Effector memory CD8-positive, alpha-beta T cell (primary cell): ENCODE data around the gene TRAF6.
A peak's percentile ranks its signal among the peaks of the same experiment; 100 is the strongest.
"Not testable (repeated sequence)": the region's sequence is repeated elsewhere in the genome, so short reads cannot be mapped to it uniquely, and the experiment has no call there.

Source experiments
- ATAC-seq: fragments of 150-1000 bp; cut with Tn5 transposase; replicated peaks from 2 replicates; pipeline ENCODE4 v1.10.0; 2021; ENCODE audit warnings: mild to moderate bottlenecking, moderate library complexity
- DNase-seq, 3 experiments: peaks; one replicate each; pipeline ENCODE4 v3.0.0; 2021
- H3K27ac Mint-ChIP-seq, 2 donors: one replicate each; pipeline ENCODE4 v1.8.0; 2022; ENCODE audit warnings: mild to moderate bottlenecking in 2 of 2, mixed read lengths in 2 of 2, moderate library complexity in 2 of 2
- H3K27me3 Mint-ChIP-seq, 2 donors: one replicate each; pipeline ENCODE4 v1.8.0; 2022; ENCODE audit warnings: mixed read lengths in 2 of 2
- H3K36me3 Mint-ChIP-seq: one replicate; pipeline ENCODE4 v1.8.0; 2022; ENCODE audit warnings: mild to moderate bottlenecking, moderate library complexity, mixed read lengths; ENCODE audit not compliant: insufficient read depth
- H3K4me1 Mint-ChIP-seq, 2 donors: one replicate each; pipeline ENCODE4 v1.8.0; 2022; ENCODE audit warnings: low read depth in 2 of 2, mixed read lengths in 2 of 2
- H3K4me3 Mint-ChIP-seq, 2 donors: one replicate each; pipeline ENCODE4 v1.8.0; 2022; ENCODE audit warnings: mild to moderate bottlenecking in 2 of 2, mixed read lengths in 2 of 2, moderate library complexity in 2 of 2
- H3K9me3 Mint-ChIP-seq, 2 donors: one replicate each; pipeline ENCODE4 v1.8.0; 2022; ENCODE audit warnings: mixed read lengths in 2 of 2
- total RNA-seq, 9 experiments: gene quantifications; one replicate each; lab custom pipeline; 2026; lab: John Stamatoyannopoulos, UW

Gene TRAF6
- total RNA-seq = 40.0 to 71.5 (median 53.0) reads per million in 9 experiments

- ATAC-seq (peak; percentile 94), DNase-seq (peak; percentile 87 to 88 (median 88))
- H3K4me1 Mint-ChIP-seq = peaks cover 21 to 31% of the 10 kb centered on the region in 2 donors
- peak within 1 kb of the TSS; percentile 93 to 98 for H3K27ac Mint-ChIP-seq
- peak within 1 kb of the TSS; percentile 90 to 100 for H3K4me3 Mint-ChIP-seq
- peaks cover 13% of the 10 kb centered on the region in 2 donors for H3K27me3 Mint-ChIP-seq
- no peaks in the 10 kb centered on the region for H3K9me3 Mint-ChIP-seq
- H3K36me3 Mint-ChIP-seq = peaks cover 16% of the 10 kb centered on the region
Observed at GRCh38 chr11:36509694-36510593, at the start of gene TRAF6. Gene TRAF6, minus strand, starts transcription at chr11:36510272. Its CDS starts 8,757 bp downstream, at chr11:36501515.

- H3K4me3 Mint-ChIP-seq = peak overlapping the region; percentile 49 to 66
- DNase-seq = no peak
- peak; percentile 94 for ATAC-seq
- no peaks in the 10 kb centered on the region for H3K9me3 Mint-ChIP-seq
- peaks cover 12 to 31% of the 10 kb centered on the region in 2 donors for H3K4me1 Mint-ChIP-seq
- peak overlapping the region; percentile 56 to 83 for H3K27ac Mint-ChIP-seq
- H3K36me3 Mint-ChIP-seq = peaks cover 2% of the 10 kb centered on the region
- no peaks in the 10 kb centered on the region for H3K27me3 Mint-ChIP-seq
Observed at GRCh38 chr11:36558571-36559413, 48.7 kb upstream of the TRAF6 start.

GRCh38 chr11:36557991-36558390 is 47.9 kb upstream of the TRAF6 start:
- H3K27me3 Mint-ChIP-seq = no peaks in the 10 kb centered on the region
- H3K36me3 Mint-ChIP-seq = peaks cover 2% of the 10 kb centered on the region
- no peaks in the 10 kb centered on the region for H3K9me3 Mint-ChIP-seq
- ATAC-seq (no peak), DNase-seq (no peak)
- peak overlapping the region; percentile 56 to 83 for H3K27ac Mint-ChIP-seq
- peaks cover 12 to 31% of the 10 kb centered on the region in 2 donors for H3K4me1 Mint-ChIP-seq
- peak overlapping the region; percentile 49 to 66 for H3K4me3 Mint-ChIP-seq

- H3K4me3 Mint-ChIP-seq, H3K27me3 Mint-ChIP-seq, H3K36me3 Mint-ChIP-seq, ATAC-seq, H3K9me3 Mint-ChIP-seq, DNase-seq: not testable (repeated sequence)
- Mint-ChIP-seq H3K27ac (peak overlapping the region; percentile 56 to 83), H3K4me1 (peaks cover 12 to 31% of the 10 kb centered on the region in 2 donors)
Observed at GRCh38 chr11:36557390-36557789, 47.3 kb upstream of the TRAF6 start.

- Mint-ChIP-seq H3K4me3 (peak overlapping the region in 1 of 2 donors; percentile 33), H3K27ac (peak overlapping the region in 1 of 2 donors; percentile 17), H3K4me1 (peaks cover 10 to 15% of the 10 kb centered on the region in 2 donors), H3K9me3 (no peaks in the 10 kb centered on the region), H3K36me3 (no peaks in the 10 kb centered on the region), H3K27me3 (peaks cover 14 to 20% of the 10 kb centered on the region in 2 donors)
- ATAC-seq (peak; percentile 66), DNase-seq (no peak)
Observed at GRCh38 chr11:36550385-36551115, 40.5 kb upstream of the TRAF6 start.

GRCh38 chr11:36540998-36541397 is 30.9 kb upstream of the TRAF6 start:
- ATAC-seq (peak; percentile 83), DNase-seq (peak; percentile 17 to 33 (median 26))
- H3K36me3 Mint-ChIP-seq = no peaks in the 10 kb centered on the region
- peak overlapping the region in 1 of 2 donors; percentile 38 for H3K27ac Mint-ChIP-seq
- H3K27me3 Mint-ChIP-seq = peaks cover 41 to 42% of the 10 kb centered on the region in 2 donors
- peaks cover 4 to 12% of the 10 kb centered on the region in 2 donors for H3K4me1 Mint-ChIP-seq
- H3K4me3 Mint-ChIP-seq = no peak overlapping the region
- H3K9me3 Mint-ChIP-seq = no peaks in the 10 kb centered on the region

GRCh38 chr11:36534276-36534840 is 24.3 kb upstream of the TRAF6 start:
- no peak overlapping the region for H3K27ac Mint-ChIP-seq
- H3K4me3 Mint-ChIP-seq = no peak overlapping the region
- H3K27me3 Mint-ChIP-seq = no peaks in the 10 kb centered on the region
- DNase-seq = no peak
- H3K9me3 Mint-ChIP-seq = no peaks in the 10 kb centered on the region
- no peaks in the 10 kb centered on the region for H3K4me1 Mint-ChIP-seq
- no peak for ATAC-seq
- no peaks in the 10 kb centered on the region for H3K36me3 Mint-ChIP-seq

- ATAC-seq (no peak), DNase-seq (no peak)
- Mint-ChIP-seq H3K4me1 (no peaks in the 10 kb centered on the region), H3K27me3 (peaks cover 8 to 12% of the 10 kb centered on the region in 2 donors), H3K27ac (no peak overlapping the region), H3K4me3 (no peak overlapping the region), H3K9me3 (no peaks in the 10 kb centered on the region), H3K36me3 (no peaks in the 10 kb centered on the region)
Observed at GRCh38 chr11:36532941-36533601, 23.0 kb upstream of the TRAF6 start.

- DNase-seq = no peak
- ATAC-seq = no peak
- Mint-ChIP-seq H3K4me3 (no peak overlapping the region), H3K27ac (no peak overlapping the region), H3K4me1 (no peaks in the 10 kb centered on the region), H3K36me3 (peaks cover 3% of the 10 kb centered on the region), H3K27me3 (peaks cover 14 to 26% of the 10 kb centered on the region in 2 donors), H3K9me3 (no peaks in the 10 kb centered on the region)
Observed at GRCh38 chr11:36530840-36531239, 20.8 kb upstream of the TRAF6 start.

GRCh38 chr11:36513965-36514364 is 3.9 kb upstream of the TRAF6 start:
- Mint-ChIP-seq H3K9me3 (no peaks in the 10 kb centered on the region), H3K4me1 (peaks cover 7 to 13% of the 10 kb centered on the region in 2 donors), H3K27me3 (peaks cover 24 to 25% of the 10 kb centered on the region in 2 donors), H3K27ac (no peak overlapping the region), H3K36me3 (peaks cover 12% of the 10 kb centered on the region), H3K4me3 (no peak overlapping the region)
- ATAC-seq = no peak
- no peak for DNase-seq

GRCh38 chr11:36512016-36512415 is 1.9 kb upstream of the TRAF6 start:
- Mint-ChIP-seq H3K4me1 (peaks cover 16 to 22% of the 10 kb centered on the region in 2 donors), H3K36me3 (peaks cover 12% of the 10 kb centered on the region), H3K27ac (no peak overlapping the region), H3K4me3 (no peak overlapping the region), H3K9me3 (no peaks in the 10 kb centered on the region), H3K27me3 (peaks cover 17 to 20% of the 10 kb centered on the region in 2 donors)
- DNase-seq = no peak
- no peak for ATAC-seq

- Mint-ChIP-seq H3K27me3 (peaks cover 17% of the 10 kb centered on the region in 2 donors), H3K27ac (peak overlapping the region; percentile 93 to 98), H3K4me3 (peak overlapping the region; percentile 90 to 100), H3K4me1 (peaks cover 16 to 22% of the 10 kb centered on the region in 2 donors), H3K36me3 (peaks cover 12% of the 10 kb centered on the region)
- ATAC-seq, H3K9me3 Mint-ChIP-seq, DNase-seq: not testable (repeated sequence)
Observed at GRCh38 chr11:36511062-36511461, 990 bp upstream of the TRAF6 start.
